WERI-Rb-1 (cell line): Measurements from ENCODE around the gene ARID1B.

Experiments
- DNase-seq: peaks from one replicate; pipeline ENCODE4 v3.0.0-alpha.2; 2020
- H3K27ac ChIP-seq: fragments of 250-450 bp; sonication (Bioruptor Pico); 2 replicates; pipeline ENCODE4 v1.5.1; 2020; ENCODE audit warnings: mild to moderate bottlenecking, moderate library complexity
- H3K27me3 ChIP-seq: fragments of 250-450 bp; sonication (Bioruptor Pico); 2 replicates; pipeline ENCODE4 v1.5.1; 2021; ENCODE audit warnings: mild to moderate bottlenecking, low read depth, moderate library complexity; ENCODE audit not compliant: insufficient read depth, severe bottlenecking
- H3K36me3 ChIP-seq: fragments of 250-450 bp; sonication (Bioruptor Pico); 2 replicates; pipeline ENCODE4 v1.5.1; 2020; ENCODE audit warnings: mild to moderate bottlenecking, moderate library complexity
- H3K4me3 ChIP-seq: 2 replicates; pipeline ENCODE4 v1.5.1; 2011; ENCODE audit warnings: low read depth, mild to moderate bottlenecking, control low read depth, low read length
- H3K9me3 ChIP-seq: fragments of 250-450 bp; sonication (Bioruptor Pico); 2 replicates; pipeline ENCODE4 v1.5.1; 2021; ENCODE audit warnings: mild to moderate bottlenecking, moderate library complexity; ENCODE audit not compliant: severe bottlenecking
- TF ChIP-seq, protein P1 (sequence below): IDR thresholded peaks from 2 replicates; pipeline ENCODE4 v1.5.1; 2011; ENCODE audit warnings: low read depth, mild to moderate bottlenecking, control low read depth, inconsistent platforms, low read length

Gene ARID1B

GRCh38 chr6:157211603-157212455 is 434.7 kb downstream of the ARID1B start:
- Histone ChIP-seq H3K27ac (no peak overlapping the region), H3K4me3 (no peak overlapping the region), H3K36me3 (peaks cover 12% of the 10 kb centered on the region), H3K27me3 (no peaks in the 10 kb centered on the region), H3K9me3 (no peaks in the 10 kb centered on the region)
- no peak for DNase-seq
- TF ChIP-seq, protein P1, sequence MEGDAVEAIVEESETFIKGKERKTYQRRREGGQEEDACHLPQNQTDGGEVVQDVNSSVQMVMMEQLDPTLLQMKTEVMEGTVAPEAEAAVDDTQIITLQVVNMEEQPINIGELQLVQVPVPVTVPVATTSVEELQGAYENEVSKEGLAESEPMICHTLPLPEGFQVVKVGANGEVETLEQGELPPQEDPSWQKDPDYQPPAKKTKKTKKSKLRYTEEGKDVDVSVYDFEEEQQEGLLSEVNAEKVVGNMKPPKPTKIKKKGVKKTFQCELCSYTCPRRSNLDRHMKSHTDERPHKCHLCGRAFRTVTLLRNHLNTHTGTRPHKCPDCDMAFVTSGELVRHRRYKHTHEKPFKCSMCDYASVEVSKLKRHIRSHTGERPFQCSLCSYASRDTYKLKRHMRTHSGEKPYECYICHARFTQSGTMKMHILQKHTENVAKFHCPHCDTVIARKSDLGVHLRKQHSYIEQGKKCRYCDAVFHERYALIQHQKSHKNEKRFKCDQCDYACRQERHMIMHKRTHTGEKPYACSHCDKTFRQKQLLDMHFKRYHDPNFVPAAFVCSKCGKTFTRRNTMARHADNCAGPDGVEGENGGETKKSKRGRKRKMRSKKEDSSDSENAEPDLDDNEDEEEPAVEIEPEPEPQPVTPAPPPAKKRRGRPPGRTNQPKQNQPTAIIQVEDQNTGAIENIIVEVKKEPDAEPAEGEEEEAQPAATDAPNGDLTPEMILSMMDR = no peak

- Histone ChIP-seq H3K4me3 (no peak overlapping the region), H3K27ac (no peak overlapping the region), H3K9me3 (no peaks in the 10 kb centered on the region), H3K27me3 (no peaks in the 10 kb centered on the region), H3K36me3 (no peaks in the 10 kb centered on the region; the same call in 1 of the 2 replicates)
- TF ChIP-seq, protein P1 = no peak
- no peak for DNase-seq
Observed at GRCh38 chr6:157213426-157213825, 436.2 kb downstream of the ARID1B start.

DNA sequence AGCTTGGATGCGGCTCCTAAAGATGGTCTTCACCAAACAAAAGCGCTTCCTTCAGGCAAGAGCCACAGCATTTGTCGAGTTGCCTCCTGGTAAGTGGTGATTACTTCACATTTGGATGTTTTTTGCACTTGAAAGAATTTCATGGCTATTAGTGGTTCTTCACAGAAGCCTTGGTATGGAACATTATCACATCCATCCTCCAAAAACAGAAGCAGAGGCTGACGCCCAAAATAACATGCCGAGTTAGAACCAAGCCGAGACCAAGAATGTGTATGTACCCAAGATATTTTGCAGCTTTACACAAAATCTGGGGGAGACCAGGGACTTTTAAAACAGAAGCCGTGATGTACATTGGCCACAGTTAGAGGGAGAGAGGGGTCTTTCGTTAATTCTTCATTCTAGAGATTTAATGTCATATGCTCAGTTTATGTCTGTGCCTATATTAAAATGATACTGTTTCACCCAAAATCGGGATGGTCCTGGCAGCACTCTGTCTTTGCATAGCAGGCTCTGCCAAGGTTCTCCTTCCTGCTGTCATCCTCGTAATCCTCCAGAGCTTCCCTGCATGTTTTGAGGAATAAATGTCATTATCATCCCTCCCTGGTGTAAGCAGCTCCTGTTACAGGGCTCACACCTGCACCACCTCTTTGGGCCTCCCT is 436.9 kb downstream of the ARID1B start:
- TF ChIP-seq, protein P1 = no peak
- Histone ChIP-seq H3K27ac (no peak overlapping the region), H3K4me3 (no peak overlapping the region), H3K27me3 (no peaks in the 10 kb centered on the region), H3K36me3 (no peaks in the 10 kb centered on the region), H3K9me3 (no peaks in the 10 kb centered on the region)
- DNase-seq = no peak

- Histone ChIP-seq H3K27ac (no peak overlapping the region), H3K9me3 (no peaks in the 10 kb centered on the region), H3K27me3 (no peaks in the 10 kb centered on the region), H3K36me3 (no peaks in the 10 kb centered on the region), H3K4me3 (no peak overlapping the region)
- TF ChIP-seq, protein P1 = no peak
- no peak for DNase-seq
Observed at GRCh38 chr6:157215717-157216116, 438.5 kb downstream of the ARID1B start.

DNA sequence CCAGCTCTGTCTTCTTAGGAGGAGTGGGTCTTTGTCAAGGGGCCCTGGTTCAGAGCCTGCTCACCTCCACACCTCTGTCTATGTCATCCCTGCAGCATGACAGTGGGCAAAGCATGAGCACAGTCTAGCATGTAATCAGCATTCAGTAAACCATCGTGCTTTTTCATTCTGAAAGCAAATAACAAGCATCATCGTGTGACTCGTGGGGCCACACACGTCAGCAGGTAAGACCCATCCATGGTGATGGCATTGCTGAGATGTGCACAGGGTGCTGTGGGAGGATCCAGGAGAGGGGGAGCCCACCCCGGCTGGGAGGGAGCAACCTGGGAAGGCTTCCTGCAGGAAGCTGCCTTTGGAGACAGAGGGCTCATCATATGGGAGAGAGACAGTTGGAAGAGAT is 439.4 kb downstream of the ARID1B start:
- no peaks in the 10 kb centered on the region for H3K27me3 ChIP-seq
- H3K36me3 ChIP-seq = no peaks in the 10 kb centered on the region
- H3K4me3 ChIP-seq = no peak overlapping the region
- no peak overlapping the region for H3K27ac ChIP-seq
- no peaks in the 10 kb centered on the region for H3K9me3 ChIP-seq
- no peak for DNase-seq
- TF ChIP-seq, protein P1 = no peak
